Dermis blood vessel endothelial cell (primary cell): ENCODE results near the gene APAF1. TPM values are rescaled to one million over a fixed set of nuclear protein-coding genes. Genes with fewer than 3 reads are reported as not detected.
"Not testable (repeated sequence)": the region's sequence is repeated elsewhere in the genome, so short reads cannot be mapped to it uniquely, and the experiment has no call there.

ENCODE experiments used
- DNase-seq: peaks from one replicate; pipeline ENCODE4 v3.0.0; 2010
- total RNA-seq: library from RNA; depleted of rRNA; stranded (reverse); fragments of >200 nt; gene quantifications from 2 replicates; pipeline ENCODE4 v1.2.3, GENCODE V29; 2014

APAF1 gene, protein sequence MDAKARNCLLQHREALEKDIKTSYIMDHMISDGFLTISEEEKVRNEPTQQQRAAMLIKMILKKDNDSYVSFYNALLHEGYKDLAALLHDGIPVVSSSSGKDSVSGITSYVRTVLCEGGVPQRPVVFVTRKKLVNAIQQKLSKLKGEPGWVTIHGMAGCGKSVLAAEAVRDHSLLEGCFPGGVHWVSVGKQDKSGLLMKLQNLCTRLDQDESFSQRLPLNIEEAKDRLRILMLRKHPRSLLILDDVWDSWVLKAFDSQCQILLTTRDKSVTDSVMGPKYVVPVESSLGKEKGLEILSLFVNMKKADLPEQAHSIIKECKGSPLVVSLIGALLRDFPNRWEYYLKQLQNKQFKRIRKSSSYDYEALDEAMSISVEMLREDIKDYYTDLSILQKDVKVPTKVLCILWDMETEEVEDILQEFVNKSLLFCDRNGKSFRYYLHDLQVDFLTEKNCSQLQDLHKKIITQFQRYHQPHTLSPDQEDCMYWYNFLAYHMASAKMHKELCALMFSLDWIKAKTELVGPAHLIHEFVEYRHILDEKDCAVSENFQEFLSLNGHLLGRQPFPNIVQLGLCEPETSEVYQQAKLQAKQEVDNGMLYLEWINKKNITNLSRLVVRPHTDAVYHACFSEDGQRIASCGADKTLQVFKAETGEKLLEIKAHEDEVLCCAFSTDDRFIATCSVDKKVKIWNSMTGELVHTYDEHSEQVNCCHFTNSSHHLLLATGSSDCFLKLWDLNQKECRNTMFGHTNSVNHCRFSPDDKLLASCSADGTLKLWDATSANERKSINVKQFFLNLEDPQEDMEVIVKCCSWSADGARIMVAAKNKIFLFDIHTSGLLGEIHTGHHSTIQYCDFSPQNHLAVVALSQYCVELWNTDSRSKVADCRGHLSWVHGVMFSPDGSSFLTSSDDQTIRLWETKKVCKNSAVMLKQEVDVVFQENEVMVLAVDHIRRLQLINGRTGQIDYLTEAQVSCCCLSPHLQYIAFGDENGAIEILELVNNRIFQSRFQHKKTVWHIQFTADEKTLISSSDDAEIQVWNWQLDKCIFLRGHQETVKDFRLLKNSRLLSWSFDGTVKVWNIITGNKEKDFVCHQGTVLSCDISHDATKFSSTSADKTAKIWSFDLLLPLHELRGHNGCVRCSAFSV (N-terminal part only)
- total RNA-seq: 29.1 and 37.3 TPM in 2 replicates

DNA sequence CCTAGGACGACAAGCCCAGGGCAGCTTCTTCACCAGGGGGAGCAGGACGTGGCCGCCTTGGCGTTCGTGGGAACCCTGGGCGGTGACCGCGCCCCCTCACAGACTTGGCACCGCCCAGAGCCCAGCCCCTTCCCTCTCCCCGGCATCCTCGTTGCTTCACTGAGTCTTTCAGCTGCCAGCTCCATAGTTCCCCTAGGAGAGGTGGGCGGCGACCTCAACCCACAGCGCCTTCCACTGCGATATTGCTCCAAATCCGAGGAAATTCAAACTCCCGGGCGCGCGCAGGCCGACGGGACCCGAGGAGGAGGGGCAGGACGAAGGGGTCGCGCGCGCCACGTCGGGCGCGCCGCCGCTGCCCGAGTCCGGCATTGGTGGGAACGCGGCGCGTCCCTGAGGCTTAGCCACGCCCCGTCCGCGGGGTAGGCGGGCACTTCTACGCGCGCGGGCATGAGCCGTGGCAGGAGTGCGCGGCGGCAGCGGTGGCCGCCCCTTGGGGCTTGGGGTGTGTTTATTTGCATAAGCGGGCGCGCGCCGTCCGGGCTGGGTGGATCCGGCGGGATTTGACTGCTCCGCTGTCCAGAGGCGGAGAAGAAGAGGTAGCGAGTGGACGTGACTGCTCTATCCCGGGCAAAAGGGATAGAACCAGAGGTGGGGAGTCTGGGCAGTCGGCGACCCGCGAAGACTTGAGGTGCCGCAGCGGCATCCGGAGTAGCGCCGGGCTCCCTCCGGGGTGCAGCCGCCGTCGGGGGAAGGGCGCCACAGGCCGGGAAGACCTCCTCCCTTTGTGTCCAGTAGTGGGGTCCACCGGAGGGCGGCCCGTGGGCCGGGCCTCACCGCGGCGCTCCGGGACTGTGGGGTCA is at the start of gene APAF1, which contains the start of gene IKBIP:
APAF1 (plus strand) TSS at position 579 of the 860 bp plus-strand sequence. CDS start 3,070 bp downstream, outside the sequence.
IKBIP (minus strand) TSS at position 77 of the 860 bp plus-strand sequence. CDS start 87 bp downstream, outside the sequence.
- DNase-seq: peak; percentile 98

DNA sequence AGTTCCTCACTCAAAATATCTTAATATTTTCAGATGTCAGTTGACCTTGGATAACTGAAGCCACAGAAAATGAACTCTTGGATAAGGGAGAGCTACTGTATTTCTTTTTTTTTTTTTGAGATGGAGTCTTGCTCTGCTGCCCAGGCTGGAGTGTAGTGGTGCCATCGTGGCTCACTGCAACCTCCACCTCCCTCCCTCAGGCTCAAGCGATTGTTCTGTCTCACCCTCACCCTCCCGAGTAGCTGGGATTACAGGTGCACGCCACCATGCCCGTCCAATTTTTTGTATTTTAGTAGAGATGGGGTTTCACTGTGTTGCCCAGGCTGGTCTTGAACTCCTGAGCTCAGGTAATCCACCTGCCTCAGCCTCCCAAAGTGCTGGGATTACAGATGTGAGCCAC is 47.8 kb upstream of the APAF1 start:
- not testable (repeated sequence) for DNase-seq

DNA sequence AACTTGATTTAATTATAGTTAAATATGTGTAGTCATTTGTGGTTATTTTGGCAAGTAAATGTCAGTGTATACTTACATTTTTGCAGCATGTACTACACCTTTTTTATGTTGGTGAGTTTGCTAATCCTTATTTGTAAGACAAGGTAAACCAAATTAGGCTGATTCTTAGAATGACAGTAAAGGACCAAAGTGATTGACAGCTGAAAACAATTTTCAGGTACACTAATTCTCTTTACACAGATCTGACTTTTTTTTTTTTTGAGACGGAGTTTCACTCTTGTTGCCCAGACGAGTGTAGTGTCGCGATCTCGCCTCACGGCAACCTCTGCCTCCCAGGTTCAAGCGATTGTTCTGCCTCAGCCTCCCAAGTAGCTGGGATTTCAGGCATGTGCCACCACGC is 43.2 kb upstream of the APAF1 start:
- DNase-seq: no peak

DNA sequence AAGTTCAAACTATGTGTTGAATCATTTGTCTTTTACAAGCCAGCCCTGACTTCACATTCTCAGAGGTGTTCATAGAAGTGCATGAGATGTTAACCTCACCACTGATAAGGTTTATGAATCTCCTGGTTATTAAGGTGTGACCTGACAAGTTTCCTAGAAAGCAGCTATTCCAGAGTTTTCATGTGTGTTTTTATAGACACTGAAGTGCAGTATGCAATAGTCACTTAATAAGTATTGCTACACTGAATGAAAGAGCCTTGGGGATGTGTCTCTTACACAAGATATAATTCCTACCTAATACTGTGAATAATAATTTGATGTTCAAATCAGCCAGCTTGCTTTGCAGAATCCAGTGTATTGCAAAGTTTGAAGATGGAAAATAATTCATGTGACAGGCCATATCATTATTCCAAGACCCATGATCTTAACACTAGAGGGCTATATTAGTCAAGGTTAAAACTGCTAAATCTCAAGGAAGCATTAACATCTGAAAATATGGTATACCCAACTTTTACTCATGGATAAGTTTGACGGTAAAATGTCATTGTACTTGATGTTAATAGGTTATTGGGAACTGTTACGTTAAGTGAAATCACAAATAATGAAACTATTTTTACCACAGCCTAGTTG is 38.6 kb upstream of the APAF1 start:
- peak; percentile 29 for DNase-seq

DNA sequence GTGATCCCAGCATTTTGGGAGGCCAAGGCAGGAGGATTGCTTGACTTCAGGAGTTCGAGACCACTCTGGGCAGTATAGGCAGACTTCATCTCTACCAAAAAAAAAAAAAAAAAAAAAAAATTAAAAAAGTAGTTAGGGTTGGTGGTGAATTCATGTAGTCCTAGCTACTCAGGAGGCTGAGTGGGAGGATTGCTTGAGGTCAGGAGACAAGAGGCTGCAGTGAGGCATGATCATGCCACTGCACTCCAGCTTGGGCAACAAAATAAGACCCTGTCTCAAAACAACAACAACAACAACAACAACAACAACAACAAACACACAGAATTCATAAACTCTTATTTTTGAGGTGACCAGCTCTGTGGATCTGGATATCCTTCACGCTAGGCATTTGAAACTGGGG is 34.5 kb upstream of the APAF1 start:
- DNase-seq: no peak

DNA sequence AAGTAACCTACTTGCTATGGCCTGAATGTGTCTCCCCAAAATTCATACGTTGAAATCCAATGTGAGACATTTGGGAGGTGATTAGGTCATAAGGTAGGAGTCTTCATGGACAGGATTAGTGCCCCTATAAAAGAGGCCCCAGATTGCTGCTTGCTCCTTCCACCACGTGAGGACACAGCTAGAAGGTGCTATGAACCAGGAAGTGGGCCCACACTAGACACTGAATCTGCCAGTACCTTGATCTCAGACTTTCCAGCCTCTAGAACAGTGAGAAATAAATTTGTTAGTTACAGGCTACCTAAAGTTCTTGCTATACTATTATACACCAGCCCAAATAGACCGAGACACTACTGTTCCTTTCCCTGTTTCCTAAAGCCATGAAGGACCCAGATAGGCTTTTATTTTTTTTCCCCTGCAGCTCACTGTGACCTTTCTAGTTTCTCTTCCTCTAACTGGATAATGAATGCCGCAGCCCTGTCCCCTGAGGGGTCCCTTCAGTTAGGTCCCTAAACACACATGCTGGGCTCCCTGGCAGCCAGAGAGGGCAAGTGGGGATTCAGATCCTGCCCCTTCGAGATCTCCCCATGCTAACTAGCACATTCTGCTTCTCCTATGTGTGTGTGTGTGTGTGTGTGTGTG is 32.3 kb upstream of the APAF1 start:
- no peak for DNase-seq

DNA sequence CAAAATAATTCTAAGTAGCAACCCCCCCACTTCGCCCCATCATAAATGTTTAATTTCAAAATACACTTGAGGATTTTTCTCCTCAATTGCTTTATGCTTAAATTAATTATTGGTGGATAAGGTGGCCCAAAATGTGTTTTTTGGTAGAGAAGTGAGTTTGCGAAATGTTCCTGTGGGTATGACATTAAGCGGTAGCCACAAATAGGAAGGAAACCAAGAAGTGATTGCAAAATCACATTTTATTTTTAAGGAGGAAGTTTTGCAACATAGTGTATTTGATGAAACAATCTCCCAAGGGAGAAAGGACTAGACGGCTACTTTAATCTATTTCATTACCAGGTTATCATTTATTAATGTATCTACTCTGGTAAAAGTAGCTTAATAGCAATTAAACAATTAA is 26.1 kb upstream of the APAF1 start:
- DNase-seq: no peak

DNA sequence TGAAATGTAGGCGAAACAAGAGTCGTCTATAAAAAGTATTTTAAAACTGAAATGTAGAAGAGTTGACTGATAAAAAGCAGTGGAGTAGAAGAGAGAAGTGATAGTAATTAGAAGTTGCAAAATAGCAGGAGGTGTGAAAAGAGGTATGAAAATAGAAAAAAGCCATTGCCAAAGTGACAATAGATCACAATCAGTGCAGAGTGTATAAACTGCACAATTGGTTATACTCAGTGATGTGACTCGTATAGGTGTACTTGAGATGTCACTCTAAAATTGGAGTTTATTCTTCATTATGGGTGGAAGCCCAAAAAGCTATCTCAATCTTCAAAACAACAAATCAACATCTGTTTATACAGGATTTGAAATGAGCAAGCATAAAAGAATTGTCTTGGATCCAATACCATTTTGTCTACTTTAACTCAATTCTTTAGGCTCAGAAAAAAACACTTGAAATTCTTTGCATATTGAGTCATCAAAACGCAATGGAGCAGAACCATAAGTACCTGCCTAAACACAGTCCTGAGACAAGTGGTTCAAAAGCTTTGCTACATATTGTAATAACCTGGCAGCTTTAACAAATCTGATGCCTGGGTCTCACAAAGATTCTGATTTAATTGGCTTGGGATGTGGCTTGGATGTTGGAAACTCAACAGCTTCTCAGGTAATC is 9.3 kb upstream of the APAF1 start:
- peak; percentile 69 for DNase-seq

DNA sequence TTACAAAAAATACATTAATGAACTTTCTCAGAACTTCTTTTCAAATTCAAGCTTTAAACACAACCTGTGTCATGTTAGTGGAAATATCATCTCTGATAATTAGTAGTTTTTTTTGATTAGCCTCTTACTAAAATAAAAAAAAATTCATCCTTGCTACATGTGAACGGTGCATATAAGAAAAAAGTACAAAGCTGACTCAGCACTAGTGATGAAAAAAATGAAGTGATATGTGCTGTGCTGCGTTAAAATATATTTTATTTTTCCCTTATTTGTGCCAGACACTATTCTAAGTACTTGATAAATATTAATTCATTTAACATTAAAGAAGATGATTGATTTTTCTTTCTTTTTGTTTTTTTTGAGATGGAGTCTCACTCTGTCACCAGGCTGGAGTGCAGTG is 8.0 kb upstream of the APAF1 start:
- no peak for DNase-seq

DNA sequence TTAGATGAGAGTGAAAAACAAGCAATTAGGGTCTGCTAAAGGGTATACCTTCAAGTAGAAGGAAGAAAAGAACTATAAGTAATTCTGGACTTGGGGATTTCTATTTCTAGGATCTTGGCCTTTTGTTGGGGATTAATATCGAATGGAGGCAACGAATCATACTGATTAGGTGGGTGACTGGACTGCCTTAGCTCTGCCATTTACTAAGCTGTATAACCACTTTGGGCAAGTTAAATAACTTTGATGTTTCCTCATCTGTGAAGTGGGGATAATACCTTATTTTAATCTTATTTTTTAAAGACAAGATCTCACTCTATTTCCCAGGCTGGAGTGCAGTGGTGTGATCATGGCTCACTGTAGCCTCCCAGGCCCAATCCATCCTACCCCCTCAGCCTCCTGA is 7.1 kb upstream of the APAF1 start:
- no peak for DNase-seq

DNA sequence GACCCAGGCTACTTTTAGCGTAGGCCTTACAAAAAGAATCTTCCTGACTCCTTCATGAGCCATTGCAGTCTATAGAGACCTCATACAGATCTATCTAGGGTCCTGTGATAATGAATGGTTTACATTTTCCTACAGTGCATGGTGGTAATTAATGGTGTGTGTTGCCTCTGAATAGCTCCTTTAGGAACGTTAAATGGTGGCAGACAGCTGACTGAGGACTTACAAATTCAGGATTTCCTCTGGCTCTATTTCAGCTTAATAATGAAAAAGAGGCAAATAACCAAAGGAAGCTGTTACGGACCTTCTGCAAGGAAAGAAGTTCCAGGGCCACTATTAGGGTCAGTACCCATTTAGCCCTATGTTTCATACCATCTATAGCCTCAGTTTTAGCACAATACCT is 5.6 kb upstream of the APAF1 start:
- DNase-seq: peak; percentile 53

DNA sequence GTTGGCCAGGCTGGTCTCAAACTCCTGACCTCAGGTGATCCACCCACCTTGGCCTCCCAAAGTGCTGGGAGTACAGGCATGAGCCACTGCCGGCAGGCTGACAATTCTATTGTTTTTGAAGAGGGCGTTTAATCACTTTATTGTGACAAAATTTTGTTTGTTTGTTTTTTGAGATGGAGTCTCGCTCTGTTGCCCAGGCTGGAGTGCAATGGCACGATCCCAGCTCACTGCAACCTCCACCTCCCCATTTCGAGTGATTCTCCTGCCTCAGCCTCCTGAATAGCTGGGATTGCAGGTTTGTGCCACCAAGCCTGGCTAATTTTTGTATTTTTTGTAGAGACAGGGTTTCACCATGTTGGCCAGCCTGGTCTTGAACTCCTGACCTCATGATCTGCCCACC is 2.3 kb upstream of the APAF1 start:
- not testable (repeated sequence) for DNase-seq

DNA sequence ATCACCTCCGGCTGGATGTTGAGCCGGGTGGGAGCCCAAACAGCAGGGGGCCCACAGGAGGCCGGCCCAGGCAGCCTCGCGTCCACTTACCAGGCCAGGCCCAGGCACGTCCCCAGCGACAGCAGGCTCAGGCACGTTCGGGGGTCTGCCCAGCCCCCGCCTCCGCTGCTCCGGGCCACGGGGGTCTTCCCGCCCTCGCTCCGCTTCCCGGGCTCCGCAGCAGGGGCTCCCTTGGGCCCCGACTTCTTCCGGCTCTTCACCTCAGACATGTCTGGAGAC is 718 bp upstream of the APAF1 start:
- DNase-seq: no peak

DNA sequence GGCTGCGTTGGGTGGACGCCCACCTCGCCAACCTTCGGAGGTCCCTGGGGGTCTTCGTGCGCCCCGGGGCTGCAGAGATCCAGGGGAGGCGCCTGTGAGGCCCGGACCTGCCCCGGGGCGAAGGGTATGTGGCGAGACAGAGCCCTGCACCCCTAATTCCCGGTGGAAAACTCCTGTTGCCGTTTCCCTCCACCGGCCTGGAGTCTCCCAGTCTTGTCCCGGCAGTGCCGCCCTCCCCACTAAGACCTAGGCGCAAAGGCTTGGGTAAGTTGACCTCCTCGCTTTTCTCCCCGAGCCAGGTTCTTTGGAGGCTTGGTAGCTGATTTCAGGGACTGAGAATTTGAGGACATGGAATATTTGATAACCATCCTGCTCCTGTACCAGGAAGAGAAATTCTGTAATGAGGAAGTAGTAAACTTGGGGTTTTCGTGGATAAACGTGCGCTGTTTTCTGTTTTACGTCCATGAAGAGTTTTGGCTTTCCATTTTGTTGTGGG is 530 bp downstream of the APAF1 start:
- DNase-seq: peak; percentile 41

DNA sequence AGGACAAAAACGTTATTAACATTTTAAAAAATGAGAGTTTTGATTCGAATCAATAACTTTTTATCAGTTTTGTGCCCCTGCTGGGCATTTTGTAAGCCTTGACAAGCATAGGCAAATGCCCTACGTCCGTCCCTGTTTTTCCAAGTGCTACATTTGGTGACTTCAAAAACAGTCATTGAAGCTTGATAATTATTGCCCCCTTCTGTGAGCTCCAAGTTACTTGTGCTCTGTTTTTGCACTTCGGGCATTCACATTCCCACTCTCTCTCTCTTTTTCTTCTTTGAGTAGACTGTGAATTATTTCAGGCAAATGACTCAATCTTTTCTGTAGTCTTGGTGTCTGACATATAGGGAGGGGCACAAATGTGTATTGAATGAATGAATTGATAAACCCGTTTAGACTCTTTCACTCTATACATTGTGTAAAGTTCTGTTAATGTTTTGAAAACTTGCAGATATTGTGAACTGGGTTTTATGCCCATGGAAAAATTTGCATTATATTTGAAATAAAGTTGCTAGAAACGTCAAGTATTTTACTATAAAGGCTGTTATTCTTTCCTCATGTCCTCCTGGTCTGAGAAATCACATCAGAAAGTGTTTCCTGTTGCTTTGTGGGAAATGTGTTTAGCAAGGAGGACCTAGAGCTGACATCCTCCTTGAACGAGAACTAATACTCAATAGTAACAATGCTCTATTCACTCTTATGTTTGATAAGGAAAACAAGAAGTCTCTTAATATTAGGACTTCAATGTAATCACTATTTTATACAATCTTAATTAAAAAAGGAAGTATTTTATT is 1.4 kb downstream of the APAF1 start:
- DNase-seq: peak; percentile 47

DNA sequence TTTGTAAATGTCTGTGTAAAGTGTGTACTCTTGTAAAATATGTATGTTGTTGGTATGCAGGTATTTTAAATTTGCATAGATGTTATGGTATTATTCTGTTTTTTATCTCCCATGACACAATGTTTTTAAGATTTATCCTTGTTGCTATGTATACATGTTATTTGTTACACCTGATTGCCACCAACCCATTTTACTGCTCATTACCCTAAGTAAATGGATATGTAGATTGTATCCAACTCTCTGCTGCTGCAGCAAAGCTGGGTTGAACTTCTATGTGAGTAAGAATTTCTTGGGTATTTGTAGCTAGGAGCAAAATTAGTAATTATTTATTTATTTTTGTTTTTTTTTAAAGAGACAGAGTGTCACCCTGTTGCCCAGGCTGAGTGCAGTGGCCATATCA is 6.2 kb downstream of the APAF1 start:
- no peak for DNase-seq

DNA sequence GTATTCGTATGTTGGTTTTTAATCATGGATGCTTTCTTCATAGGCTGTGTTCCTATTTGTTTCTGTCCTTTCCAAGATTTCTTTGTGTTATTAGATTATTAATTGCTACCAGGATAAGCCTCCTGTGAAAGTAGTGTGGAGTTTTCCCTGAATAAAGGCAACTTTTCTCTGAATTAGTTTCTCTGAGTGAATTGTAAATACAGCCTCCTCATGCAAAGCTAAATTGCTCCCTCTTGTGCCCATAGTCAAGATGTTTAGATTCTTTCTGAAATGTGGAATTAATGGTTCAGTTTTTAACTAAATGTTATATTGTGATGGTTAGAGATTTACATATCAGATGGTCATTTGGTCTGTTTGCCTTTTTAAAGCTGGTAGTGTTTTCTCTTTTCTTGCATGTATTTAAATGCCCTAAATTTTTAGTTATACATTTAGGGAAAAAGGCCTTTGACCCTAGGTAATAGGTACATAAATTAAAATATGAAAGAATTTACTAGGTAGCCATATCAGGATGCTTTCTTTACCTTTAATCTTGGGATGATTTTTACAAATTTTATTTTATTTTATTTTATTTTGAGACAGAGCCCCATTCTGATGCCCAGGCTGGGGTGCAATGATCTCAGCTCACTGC is 8.9 kb downstream of the APAF1 start:
- DNase-seq: peak; percentile 77

DNA sequence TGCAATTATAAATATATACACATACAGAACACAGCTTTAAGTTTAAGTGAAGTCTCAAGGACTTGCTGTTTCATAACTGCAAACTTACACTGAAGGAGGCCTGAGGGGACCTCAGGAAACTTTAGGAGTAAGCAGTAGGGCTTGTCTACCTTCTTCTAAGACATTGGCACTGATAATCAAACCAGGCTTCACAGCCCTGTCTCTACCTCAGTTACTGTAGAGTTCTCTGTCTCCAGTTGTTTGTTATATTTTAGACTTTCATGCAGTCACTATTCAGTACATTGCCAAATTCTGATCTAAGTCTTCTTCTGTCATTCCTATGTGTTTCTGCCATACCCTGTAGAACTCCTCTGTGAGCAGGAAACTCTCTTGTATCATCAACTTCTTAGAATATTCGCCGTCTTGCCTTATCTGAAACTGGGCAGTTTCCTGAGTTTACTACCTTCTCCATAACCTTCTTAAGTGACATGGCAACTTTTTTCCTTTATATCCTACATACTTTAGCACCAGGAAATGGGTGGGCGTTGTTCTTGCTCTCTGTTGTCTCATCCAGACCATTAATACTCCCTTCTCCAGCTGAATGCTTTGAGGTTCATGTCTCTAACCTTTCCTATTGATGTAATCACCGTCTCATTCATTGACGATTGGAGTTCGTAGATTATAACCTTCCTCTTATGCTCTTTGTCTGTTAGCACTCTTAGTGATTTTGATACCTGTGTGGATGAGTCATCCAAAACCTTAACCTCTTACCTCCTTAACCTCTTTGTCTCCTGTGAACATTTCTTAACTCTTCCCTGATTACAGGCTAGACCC is 11.4 kb downstream of the APAF1 start:
- DNase-seq: peak; percentile 39
